Caco-2 (cell line): ENCODE results near the gene IL23R. TPM values are rescaled to one million over a fixed set of nuclear protein-coding genes. Genes with fewer than 3 reads are reported as not detected.
A peak's percentile ranks its signal among the peaks of the same experiment; 100 is the strongest.

Source experiments
- BruUV-seq: library from RNA; stranded (reverse); fragments of 400-500 nt; replicated peaks from 2 replicates; lab custom pipeline; 2021; lab: Mats Ljungman, UMichigan
- CTCF ChIA-PET: fragments of 300-600 bp; sonication (Branson Sonifier 250); formaldehyde crosslinking; loops from one replicate; lab custom pipeline; 2022; ENCODE audit warnings: antibody characterized with exemption; lab: Charles Lee
- POLR2A ChIA-PET: fragments of 300-600 bp; sonication (Branson Sonifier 250); formaldehyde crosslinking; loops from one replicate; lab custom pipeline; 2022; ENCODE audit warnings: antibody characterized with exemption; lab: Charles Lee
- DNase-seq, 2 experiments: peaks; one replicate each; pipeline versions ENCODE4 v3.0.0 to v3.0.0-alpha.2; 2020 to 2022
- H3K27me3 ChIP-seq: replicated peaks from 2 replicates; pipeline ENCODE4 v1.6.0; 2011; ENCODE audit warnings: low read length; ENCODE audit not compliant: control insufficient read depth, insufficient read depth
- H3K36me3 ChIP-seq: 2 replicates; pipeline ENCODE4 v1.5.1; 2011; ENCODE audit warnings: low read length; ENCODE audit not compliant: control insufficient read depth, insufficient read depth
- H3K4me1 ChIP-seq: fragments of 250-450 bp; sonication (Bioruptor Pico); 2 replicates; pipeline ENCODE4 v1.5.1; 2020; ENCODE audit warnings: mild to moderate bottlenecking
- H3K4me3 ChIP-seq: 2 replicates; pipeline ENCODE4 v1.5.1; 2011; ENCODE audit warnings: low read depth, mild to moderate bottlenecking, control low read depth, low read length
- H3K9me3 ChIP-seq: fragments of 250-450 bp; sonication (Bioruptor Pico); 2 replicates; pipeline ENCODE4 v1.5.1; 2020; ENCODE audit warnings: mild to moderate bottlenecking, moderate library complexity
- H3K27ac Mint-ChIP-seq: one replicate; pipeline ENCODE4 v1.8.0; 2022; ENCODE audit warnings: mixed read lengths; ENCODE audit not compliant: unreplicated experiment
- H3K27me3 Mint-ChIP-seq: one replicate; pipeline ENCODE4 v1.8.0; 2022; ENCODE audit warnings: mixed read lengths; ENCODE audit not compliant: insufficient read depth, unreplicated experiment
- H3K36me3 Mint-ChIP-seq: one replicate; pipeline ENCODE4 v1.8.0; 2022; ENCODE audit warnings: mild to moderate bottlenecking, mixed read lengths; ENCODE audit not compliant: insufficient read depth, unreplicated experiment
- H3K4me1 Mint-ChIP-seq: one replicate; pipeline ENCODE4 v1.8.0; 2022; ENCODE audit warnings: low read depth, mixed read lengths; ENCODE audit not compliant: unreplicated experiment
- H3K4me3 Mint-ChIP-seq: one replicate; pipeline ENCODE4 v1.8.0; 2022; ENCODE audit warnings: mild to moderate bottlenecking, moderate library complexity, mixed read lengths; ENCODE audit not compliant: unreplicated experiment
- H3K9me3 Mint-ChIP-seq: one replicate; pipeline ENCODE4 v1.8.0; 2022; ENCODE audit warnings: mixed read lengths; ENCODE audit not compliant: unreplicated experiment
- CTCF ChIP-seq, 2 experiments: fragments of 200-600 bp in 1 of 2; IDR thresholded peaks; 1 replicate in 1 of 2; 2 replicates in 1 of 2; pipeline versions ENCODE4 v1.5.1 to v1.8.0; 2011 to 2022; ENCODE audit warnings: antibody characterized with exemption in 1 of 2, control low read depth in 1 of 2, inconsistent platforms in 1 of 2, low read depth in 1 of 2, low read length in 1 of 2, mild to moderate bottlenecking in 1 of 2, moderate library complexity in 1 of 2; ENCODE audit not compliant: insufficient read depth in 1 of 2, severe bottlenecking in 1 of 2, unreplicated experiment in 1 of 2
- intact Hi-C: fragments of 100-400 bp; cut with micrococcal nuclease; formaldehyde crosslinking; loops from one replicate; pipeline ENCODE4 v1.10.0; 2022; ENCODE audit not compliant: unreplicated experiment
- total RNA-seq: library from RNA; stranded (reverse); gene quantifications from 2 replicates; pipeline ENCODE4 v1.2.3, GENCODE V29; 2022

The IL23R gene
- total RNA-seq, 1 experiment from 2014 or later, result not detected

GRCh38 chr1:67213164-67213563 is 46.9 kb downstream of the IL23R start:
- Histone ChIP-seq H3K36me3 (no peaks in the 10 kb centered on the region), H3K4me3 (no peak overlapping the region), H3K27me3 (no peaks in the 10 kb centered on the region), H3K4me1 (no peaks in the 10 kb centered on the region), H3K9me3 (no peaks in the 10 kb centered on the region)
- Mint-ChIP-seq H3K4me1 (no peaks in the 10 kb centered on the region), H3K4me3 (no peak overlapping the region), H3K27ac (no peak overlapping the region), H3K27me3 (no peaks in the 10 kb centered on the region), H3K9me3 (no peaks in the 10 kb centered on the region), H3K36me3 (no peaks in the 10 kb centered on the region)
- ChIA-PET CTCF (interaction anchor here (0.9 to 2.2 kb wide), 4 partner anchors 64 to 448 kb away, joined by 3 to 12 read pairs (median 6); no protein-coding TSS in a partner anchor), POLR2A (no interaction called here)
- peak; percentile 48 for TF ChIP-seq CTCF (IDR thresholded peaks at IDR 0.05; ENCODE audit: insufficient read depth in 1 of 2, low read depth in 1 of 2, low read length in 1 of 2, severe bottlenecking in 1 of 2, unreplicated experiment in 1 of 2)
- intact Hi-C loops, result loop anchor here (1.0 to 5.0 kb wide), 3 partner anchors 216 to 446 kb away; no protein-coding TSS in a partner anchor
- BruUV-seq, result no TSS peak
- peak in 1 of 2 experiments; percentile 18 for DNase-seq

- Mint-ChIP-seq H3K27ac (no peak overlapping the region), H3K27me3 (no peaks in the 10 kb centered on the region), H3K4me3 (no peak overlapping the region), H3K4me1 (no peaks in the 10 kb centered on the region), H3K9me3 (no peaks in the 10 kb centered on the region), H3K36me3 (no peaks in the 10 kb centered on the region)
- DNase-seq, result no peak
- CTCF ChIA-PET, result interaction anchor here (0.9 to 2.2 kb wide), 4 partner anchors 11 to 287 kb away, joined by 3 to 12 read pairs (median 4); no protein-coding TSS in a partner anchor
- Histone ChIP-seq H3K4me1 (no peaks in the 10 kb centered on the region), H3K9me3 (no peaks in the 10 kb centered on the region), H3K36me3 (no peaks in the 10 kb centered on the region), H3K27me3 (no peaks in the 10 kb centered on the region), H3K4me3 (no peak overlapping the region)
- no TSS peak for BruUV-seq
- POLR2A ChIA-PET, result no interaction called here
- intact Hi-C loops, result loop anchor here (1.0 to 5.0 kb wide), 3 partner anchors 217 to 447 kb away; no protein-coding TSS in a partner anchor
- no peak for TF ChIP-seq CTCF (IDR thresholded peaks at IDR 0.05; ENCODE audit: insufficient read depth in 1 of 2, low read depth in 1 of 2, low read length in 1 of 2, severe bottlenecking in 1 of 2, unreplicated experiment in 1 of 2)
These were observed 47.7 kb downstream of the IL23R start for GRCh38 chr1:67213948-67214347.

GRCh38 chr1:67214420-67215174 is 48.3 kb downstream of the IL23R start:
- intact Hi-C loops, result loop anchor here (5.0 kb wide), 2 partner anchors 217 to 447 kb away; no protein-coding TSS in a partner anchor
- peak; percentile 40 to 44 for TF ChIP-seq CTCF (IDR thresholded peaks at IDR 0.05; ENCODE audit: insufficient read depth in 1 of 2, low read depth in 1 of 2, low read length in 1 of 2, severe bottlenecking in 1 of 2, unreplicated experiment in 1 of 2)
- Mint-ChIP-seq H3K27me3 (no peaks in the 10 kb centered on the region), H3K27ac (no peak overlapping the region), H3K36me3 (no peaks in the 10 kb centered on the region), H3K4me3 (no peak overlapping the region), H3K4me1 (no peaks in the 10 kb centered on the region), H3K9me3 (no peaks in the 10 kb centered on the region)
- CTCF ChIA-PET, result interaction anchor here (0.9 to 2.2 kb wide), 4 partner anchors 10 to 286 kb away, joined by 3 to 12 read pairs (median 4); no protein-coding TSS in a partner anchor
- POLR2A ChIA-PET, result no interaction called here
- BruUV-seq, result no TSS peak
- Histone ChIP-seq H3K4me3 (no peak overlapping the region), H3K36me3 (no peaks in the 10 kb centered on the region), H3K9me3 (no peaks in the 10 kb centered on the region), H3K27me3 (no peaks in the 10 kb centered on the region), H3K4me1 (no peaks in the 10 kb centered on the region)
- peak in 1 of 2 experiments; percentile 39 for DNase-seq
